NCI-H2227 (cell line): Measurements from ENCODE around the gene MSANTD1.

Experiments
- DNase-seq: peaks from one replicate; lab custom pipeline; 2025; ENCODE audit not compliant: unreplicated experiment; lab: John Stamatoyannopoulos, UW

Gene MSANTD1

DNA sequence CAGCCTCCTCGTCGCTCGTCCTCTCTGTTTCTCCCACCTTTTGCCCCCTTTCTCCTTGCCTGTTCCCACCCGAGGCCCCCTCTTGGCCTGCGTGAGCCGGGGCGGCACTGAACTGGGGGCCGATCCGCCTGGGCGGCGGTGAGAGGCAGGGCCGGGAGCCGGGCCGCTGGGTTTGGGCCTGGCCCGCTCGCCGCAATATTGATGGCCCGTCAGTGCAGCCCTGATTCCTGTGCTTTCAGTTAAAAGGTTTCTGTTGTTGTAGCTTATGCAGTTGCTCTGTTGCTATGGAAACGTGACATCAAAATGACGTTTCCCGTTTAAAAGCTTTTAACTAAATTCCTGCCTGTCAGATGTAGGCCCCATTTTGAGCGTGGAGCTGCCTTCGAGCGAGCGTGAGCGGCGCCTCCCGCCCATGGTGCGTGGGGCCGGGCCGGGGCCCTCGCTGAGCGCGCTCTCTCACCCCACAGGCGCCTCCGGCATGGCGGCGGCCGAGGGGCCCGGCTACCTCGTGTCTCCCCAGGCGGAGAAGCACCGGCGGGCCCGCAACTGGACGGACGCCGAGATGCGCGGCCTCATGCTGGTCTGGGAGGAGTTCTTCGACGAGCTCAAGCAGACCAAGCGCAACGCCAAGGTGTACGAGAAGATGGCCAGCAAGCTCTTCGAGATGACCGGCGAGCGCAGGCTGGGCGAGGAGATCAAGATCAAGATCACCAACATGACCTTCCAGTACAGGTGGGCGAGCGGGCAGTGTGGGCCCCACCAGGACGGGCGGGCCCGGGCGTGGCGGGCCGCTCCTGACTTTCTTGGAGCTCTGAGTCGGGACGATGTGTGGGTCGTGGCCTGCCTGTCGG is at the start of gene MSANTD1:
Gene MSANTD1, plus strand, starts transcription at position 349 of the 851 bp plus-strand sequence. Its CDS starts 64 bp downstream, at position 413.
- DNase-seq, result no peak

DNA sequence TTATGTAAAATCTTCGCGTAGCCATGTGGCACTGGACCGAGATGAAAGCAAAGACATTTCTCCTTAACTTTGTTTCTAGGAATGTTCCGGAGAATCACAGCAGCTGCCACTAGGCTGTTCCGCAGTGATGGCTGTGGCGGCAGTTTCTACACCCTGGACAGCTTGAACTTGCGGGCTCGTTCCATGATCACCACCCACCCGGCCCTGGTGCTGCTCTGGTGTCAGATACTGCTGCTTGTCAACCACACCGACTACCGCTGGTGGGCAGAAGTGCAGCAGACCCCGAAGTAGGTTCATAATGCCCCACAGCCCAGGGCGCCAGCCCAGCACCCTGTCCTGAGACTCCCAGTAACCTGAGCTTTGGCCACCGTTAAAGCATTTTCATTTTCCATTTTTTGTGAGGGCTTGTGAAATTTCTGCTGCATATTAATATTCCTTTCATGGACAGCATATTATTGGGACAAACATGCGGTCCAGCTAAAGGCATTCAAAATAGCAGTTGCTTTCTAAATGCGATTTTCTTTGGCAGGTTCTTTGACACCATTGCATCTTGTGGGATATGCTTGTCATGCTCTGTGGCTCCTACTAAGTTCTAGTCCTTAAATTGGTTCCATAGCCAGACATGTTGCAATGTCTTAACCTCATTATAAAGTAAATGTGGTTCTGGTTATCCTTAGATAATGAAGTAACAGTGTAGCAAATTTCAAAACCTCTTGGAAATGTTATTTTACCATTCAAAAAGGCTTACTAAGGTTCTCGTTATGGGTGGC is 49.1 kb upstream of the MSANTD1 start:
- no peak for DNase-seq

DNA sequence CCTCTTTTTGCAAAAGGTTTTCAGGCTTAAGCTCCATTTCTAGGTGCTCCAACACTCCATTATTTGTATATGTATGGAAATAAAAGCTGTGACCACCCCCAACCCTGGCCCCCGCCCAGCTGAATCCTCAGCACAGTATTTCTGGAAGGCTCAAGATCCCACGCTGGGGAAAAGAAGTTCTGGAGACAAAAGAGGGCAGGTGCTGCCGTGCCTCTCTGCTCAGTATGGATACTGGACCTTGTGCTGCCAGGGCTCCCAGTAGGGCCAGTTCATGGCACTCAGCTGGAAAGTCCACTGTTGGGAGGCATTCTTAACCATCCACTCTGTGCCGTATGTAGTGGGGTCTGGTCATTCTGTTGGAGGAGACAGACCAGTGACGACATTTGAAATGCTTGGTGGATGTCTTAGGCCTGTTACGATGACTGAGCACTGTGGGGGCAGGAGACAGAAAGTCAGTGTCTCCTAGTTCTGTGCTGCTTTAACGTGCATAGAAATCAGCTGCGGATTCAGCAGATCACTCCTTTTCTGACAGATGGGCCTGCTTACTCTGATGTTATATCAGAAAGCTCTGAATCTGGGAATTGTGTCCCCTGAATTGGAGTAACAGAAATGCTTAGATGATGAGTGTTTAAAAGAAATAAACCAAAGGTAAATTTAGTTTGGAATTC is 48.4 kb upstream of the MSANTD1 start:
- no peak for DNase-seq

DNA sequence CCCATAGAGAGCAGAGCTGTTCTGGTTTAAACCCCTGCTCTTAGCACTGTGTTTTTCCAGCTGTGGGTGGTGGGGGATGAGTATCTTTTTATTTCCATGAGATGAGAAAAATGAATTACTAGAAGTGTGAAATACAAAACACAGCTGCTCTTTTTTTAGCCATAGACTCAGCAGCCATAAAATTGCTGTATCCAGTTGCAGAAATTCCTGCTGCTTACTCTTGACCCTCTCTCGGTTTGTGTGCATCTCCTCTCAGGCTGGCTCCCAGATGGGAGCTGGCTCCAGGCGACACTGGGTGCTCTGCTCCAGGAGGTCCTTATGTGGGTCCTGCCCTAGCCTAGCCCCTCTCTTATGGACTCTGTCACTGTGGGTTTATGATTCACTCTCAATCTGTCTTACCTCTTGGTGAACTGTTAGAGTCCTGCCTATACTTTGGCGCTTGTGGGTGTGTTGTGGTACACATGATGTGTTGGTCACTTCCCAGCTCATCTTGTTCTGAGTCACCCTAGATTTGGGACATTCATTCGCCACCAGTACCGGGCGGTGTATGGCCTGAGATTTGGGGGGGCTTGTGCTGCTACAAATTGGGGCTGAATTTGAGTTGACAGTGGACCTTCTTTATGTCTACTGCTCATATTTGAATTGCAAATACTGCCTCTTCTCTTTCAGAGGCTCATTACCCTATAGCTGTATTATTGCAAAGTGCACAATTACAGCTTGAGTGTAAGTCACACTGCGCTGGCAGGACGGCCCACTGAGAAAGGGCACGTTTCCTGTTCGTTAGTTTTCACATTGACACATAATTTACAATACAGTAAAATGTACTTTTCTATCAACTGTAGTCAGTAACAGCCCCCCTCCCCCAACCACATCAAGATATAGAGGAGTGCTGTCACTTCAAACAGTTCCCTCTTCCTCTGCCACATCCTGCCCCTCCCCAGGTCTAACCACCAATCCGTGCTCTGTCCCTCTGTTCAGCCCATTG is 46.9 kb upstream of the MSANTD1 start:
- no peak for DNase-seq

DNA sequence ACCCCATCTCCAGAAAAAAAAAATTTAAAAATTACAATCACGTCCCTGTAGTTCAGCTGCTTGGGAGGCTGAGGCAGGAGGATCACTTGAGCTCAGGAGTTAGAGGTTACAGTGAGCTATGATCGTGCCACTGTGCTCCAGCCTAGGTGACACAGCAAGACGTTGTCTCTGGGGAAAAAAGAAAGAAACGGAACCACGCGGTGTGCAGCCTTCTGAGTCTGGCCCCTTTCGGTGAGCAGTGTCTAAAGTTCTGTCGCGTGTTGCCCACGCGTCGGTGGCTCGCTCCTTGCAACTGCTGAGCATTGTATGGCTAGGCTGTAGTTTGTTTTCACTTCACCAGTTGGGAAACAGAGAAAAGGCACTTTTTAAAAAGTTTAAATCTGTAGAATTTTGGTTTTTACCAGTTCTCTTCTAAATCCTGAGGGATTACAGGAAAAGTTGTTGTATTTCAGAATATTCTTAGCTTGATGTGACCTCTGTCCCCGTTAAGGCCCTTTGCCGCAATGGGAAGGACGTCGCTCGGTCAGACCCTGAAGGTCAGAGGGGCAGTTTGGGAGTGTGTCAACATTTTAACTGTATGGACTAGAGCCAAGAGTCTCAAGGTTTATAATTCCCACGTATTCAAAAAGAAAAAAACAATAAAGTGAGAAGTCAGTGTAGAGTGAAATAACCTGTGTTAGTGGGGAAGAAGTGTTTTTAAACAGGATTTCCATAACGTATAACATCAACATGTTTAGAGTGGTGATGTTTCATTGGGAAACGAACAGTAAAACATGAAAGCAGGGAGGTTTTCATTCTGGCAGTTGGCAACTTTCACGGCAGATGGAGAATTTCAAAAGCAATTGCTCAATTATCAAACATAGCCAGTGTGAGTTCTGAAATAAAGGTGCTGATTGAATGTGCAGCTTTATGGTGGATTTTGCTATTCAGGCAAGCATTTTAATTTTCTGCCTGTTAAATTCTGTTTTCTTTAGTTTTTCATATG is 45.8 kb upstream of the MSANTD1 start:
- no peak for DNase-seq

DNA sequence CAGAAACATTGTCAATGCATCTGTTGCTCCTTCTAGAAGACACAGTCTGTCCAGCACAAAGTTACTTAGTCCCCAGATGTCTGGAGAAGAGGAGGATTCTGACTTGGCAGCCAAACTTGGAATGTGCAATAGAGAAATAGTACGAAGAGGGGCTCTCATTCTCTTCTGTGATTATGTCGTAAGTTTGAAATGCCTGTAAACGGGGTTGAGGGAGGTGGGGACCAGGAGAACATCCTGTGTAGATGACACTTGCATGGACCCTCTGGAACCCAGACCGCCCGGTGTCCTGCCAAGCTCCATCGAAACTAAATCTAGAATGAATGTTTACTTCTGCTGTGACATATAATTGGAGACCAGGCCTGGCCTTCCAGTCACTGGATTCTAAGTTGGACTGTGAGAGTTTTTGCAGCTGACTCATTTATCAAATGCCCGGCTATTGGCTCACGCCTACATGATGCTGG is 45.0 kb upstream of the MSANTD1 start:
- no peak for DNase-seq

DNA sequence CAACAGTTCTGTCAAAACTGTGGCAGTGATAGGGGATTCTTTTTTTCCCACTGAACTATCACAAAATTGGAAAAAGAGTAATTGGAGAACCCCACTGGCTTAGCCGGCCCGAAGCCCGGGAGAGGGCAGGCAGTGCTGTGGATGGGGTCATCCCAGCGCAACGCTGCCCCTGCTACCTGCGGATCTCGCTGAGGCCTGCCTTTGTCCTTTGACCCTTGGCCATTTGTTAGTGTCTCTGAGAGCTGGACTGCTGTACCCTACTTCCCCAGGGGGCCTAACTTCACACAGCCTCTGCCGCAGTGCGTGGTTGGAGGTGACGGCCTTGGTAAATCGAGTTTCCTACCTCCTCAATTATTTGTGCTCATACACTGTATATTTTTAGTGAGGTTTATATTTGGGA is 43.0 kb upstream of the MSANTD1 start:
- no peak for DNase-seq

DNA sequence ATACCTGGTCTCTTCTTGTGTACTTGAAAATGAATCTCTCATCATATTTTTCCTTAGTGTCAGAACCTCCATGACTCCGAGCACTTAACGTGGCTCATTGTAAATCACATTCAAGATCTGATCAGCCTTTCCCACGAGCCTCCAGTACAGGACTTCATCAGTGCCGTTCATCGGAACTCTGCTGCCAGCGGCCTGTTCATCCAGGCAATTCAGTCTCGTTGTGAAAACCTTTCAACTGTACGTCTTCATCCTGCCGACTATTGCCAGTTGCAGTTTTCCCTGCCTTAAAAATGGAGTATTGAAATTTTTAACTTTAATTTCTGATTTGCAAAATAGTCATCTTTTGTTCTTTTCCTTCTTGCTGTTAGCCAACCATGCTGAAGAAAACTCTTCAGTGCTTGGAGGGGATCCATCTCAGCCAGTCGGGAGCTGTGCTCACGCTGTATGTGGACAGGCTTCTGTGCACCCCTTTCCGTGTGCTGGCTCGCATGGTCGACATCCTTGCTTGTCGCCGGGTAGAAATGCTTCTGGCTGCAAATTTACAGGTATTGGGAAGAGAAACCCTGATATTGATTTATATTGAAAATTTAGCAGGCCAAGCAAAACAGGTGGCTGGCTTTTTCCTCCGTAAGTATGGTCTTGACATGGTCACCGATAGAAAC is 42.4 kb upstream of the MSANTD1 start:
- DNase-seq, result no peak

DNA sequence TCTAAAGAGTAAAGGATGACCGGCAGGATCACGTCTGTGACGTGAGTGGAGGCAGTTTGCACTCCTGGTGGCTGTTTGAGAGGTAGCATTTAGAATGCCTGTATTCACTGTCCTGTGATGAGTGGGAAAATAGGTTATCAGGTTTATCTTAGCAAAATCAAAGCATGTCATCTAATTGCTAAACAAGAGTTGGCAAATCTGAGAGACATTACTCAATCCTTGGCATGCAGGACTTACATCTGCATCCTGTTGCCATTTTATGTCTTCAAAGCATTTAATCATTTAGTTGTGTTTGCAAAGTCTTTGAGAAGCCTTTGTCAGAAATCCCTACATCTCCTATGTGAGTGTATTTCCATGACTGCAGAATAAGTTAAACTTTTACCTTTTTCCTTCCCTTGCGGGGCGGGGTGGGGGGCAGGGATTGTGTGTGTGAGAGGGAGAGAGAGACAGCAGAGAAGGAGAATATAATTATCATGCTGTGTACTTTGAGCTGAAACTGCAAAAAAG is 41.4 kb upstream of the MSANTD1 start:
- no peak for DNase-seq

DNA sequence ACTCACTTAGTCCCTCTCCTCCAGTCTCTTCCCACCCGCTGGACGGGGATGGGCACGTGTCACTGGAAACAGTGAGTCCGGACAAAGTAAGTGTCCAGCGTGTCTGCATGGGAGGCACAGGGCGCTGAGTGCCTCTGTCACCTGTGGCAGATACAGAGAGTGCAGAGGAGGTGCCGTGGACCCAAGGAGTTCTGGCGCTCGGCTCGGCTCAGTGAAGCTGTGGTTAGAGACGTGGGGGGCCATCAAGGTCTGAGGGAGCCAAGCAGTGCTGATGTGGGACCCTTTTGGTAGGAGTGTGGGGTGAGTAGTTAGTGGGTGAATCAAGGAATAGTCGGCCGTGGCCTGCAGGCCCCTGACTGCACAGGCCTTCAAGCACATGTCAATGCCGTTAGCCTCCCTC is 40.1 kb upstream of the MSANTD1 start:
- no peak for DNase-seq

DNA sequence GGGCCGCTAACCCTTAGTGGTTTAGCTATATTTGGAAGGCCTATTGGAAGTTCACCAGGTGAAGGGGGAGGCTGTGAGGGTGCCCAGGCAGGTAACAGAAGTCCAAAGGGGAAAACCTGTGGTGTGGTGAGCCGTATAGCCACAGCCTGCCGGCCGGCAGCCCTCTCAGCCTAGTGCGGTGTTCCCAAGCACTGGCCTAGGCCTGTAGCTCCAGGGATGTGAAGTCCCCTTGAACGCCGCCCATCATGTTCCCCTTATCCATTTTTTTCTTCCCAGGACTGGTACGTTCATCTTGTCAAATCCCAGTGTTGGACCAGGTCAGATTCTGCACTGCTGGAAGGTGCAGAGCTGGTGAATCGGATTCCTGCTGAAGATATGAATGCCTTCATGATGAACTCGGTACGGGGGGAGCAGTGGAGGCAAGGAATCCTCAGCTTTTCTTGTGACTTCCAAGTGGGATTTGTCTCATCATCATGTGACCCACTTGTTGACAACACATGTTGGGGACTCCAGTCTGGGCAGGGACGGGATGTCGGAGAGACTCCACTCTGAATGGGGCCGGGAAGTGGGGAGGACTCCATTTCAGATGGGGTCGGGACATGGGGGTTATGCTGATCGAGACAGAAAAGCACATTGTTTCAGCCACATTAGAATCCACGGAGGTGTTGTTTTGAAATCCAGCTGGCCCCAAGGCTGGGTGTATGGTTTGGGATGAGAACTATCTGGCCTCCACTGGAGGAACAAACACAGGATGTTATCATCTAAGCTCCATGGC is 39.2 kb upstream of the MSANTD1 start:
- no peak for DNase-seq

DNA sequence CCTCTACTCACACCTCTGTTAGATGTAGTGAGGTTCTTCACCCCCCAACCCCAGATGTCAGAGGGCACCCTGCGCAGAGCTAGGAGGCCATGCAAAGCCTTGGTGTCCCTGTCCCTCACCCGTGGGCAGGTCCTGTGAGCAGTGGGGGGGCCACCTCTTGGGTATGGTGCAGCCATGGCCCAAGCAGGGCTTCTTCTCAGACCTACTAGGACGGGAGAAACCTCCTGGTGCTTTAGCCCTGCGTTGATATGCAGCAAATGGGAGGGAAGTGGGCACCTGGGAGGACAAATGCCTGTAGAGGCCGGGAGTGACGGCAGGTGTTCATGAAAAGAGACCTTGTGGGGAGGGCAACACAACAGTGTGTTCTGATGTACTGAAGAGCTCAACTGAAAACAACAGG is 38.5 kb upstream of the MSANTD1 start:
- DNase-seq, result no peak

DNA sequence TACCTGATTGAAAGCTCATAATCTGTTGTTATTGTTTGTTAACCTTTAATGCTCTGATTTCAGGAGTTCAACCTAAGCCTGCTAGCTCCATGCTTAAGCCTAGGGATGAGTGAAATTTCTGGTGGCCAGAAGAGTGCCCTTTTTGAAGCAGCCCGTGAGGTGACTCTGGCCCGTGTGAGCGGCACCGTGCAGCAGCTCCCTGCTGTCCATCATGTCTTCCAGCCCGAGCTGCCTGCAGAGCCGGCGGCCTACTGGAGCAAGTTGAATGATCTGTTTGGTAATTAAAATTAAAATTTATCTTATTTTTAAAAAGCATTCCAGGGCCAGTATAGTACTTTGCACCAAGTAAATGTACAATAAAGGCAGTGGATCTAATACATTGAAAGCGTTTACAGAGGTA is 37.1 kb upstream of the MSANTD1 start:
- no peak for DNase-seq

DNA sequence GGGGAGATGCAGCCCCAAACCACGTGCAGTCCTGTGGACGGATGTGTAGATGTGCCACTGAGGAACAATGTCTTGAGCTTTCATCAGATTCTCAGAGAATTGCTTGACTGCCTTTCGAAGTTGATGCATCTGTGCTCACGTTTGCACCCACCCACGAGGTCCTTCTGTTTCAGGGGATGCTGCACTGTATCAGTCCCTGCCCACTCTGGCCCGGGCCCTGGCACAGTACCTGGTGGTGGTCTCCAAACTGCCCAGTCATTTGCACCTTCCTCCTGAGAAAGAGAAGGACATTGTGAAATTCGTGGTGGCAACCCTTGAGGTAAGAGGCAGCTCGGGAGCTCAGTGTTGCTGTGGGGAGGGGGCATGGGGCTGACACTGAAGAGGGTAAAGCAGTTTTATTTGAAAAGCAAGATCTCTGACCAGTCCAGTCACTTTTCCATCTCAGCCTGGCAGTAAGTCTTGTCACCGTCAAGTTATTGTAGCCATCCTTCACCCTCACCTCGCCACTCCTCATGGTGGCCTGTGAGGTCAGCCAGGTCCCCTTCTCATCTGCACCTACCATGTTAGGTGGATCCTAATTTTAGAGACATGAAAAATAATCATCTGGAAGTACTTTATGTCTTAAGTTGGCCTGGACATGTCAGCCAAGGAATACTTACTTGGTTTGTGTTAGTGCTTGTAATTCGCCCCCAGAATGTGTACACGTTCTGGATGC is 36.4 kb upstream of the MSANTD1 start:
- DNase-seq, result no peak

DNA sequence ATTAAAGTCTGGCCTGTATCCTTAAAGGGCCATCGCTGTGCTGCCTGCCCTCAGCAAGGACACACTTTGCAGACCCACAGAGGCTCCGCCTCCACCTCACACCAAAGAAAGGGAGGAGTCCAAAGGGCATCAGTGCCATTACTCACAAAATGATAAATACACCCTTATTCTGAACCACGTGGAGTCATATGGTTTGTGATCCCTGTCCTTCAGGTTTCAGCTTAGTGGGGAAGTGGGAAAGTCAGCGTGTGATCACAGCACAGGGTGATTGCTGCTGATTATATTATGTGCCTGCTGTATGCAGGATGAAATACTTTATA is 35.9 kb upstream of the MSANTD1 start:
- no peak for DNase-seq

DNA sequence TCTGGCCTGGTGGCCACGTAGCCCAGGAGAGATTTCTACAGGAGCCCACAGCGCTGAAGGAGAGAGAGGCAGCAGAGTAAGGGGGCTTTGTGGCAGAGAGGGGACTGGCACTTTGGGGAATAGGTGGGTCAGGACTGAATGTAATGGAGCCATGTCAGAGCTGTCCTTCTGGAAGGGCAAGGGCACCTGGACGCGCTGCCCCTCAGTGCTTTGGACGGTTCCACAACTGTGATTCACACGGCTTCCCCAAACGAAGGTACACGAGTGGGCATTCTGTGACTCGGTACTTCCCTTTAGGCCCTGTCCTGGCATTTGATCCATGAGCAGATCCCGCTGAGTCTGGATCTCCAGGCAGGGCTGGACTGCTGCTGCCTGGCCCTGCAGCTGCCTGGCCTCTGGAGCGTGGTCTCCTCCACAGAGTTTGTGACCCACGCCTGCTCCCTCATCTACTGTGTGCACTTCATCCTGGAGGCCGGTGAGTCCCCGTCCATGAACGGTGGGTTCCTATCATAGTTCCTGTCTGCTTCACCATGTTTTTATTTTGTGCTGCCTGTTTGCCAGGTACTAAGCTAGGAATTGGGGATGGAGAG is 35.2 kb upstream of the MSANTD1 start:
- no peak for DNase-seq

DNA sequence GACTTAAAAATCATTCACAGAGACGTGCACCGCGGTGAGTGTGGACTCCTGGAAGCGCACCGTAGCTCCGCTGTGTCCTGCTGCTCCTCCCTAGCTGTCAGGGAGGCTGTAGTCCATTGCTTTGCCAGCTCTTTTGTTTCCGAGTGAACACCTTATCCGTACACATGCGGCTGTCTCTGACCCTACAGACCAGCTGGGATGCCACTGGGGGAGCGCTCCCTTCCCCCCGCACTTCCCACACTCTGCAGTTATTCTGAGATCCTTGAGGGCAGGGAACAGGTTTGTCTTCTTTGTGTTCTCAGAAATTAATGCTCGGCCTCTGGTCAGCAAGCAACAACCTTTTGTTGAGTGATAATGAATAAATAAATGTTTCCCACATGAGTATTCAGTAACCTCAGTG is 33.7 kb upstream of the MSANTD1 start:
- peak; percentile 24 for DNase-seq
